ENCODE data around the gene KIF16B.

Gene KIF16B

DNA sequence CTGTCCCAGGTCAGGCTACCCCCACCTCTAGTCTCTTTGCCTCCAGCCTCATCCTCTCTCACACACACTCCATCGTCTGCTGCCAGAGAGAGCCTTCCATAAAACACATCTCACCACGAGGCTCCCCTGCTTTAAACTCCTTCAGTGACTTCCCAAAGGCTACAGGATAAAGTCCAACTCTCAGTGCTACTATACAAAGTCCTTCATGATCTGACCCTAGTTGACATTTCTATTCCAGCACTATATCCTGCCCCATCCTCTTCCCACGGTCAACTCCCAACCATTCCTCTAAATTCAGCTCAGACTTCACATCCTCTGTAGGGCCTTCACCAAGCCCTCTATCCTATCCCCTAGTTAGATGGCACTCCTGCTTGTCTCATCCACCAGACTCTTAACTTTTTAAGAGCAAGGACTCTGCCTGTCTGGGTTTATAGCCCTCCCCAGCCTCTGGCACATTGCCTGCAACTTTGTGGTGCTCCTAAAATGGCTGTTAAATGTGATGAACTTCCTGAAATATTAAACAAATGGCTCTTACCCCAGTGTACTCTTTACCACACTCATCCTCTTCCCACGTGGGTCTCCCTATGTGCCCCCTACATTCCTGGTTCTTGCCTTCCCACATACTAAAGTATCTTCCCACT, 36.1 kb downstream of the KIF16B start:
- FAIRE-seq (no peak), DNase-seq (ENCODE audit: insufficient read length, low spot score) (no peak)
- TF ChIP-seq, protein P1, sequence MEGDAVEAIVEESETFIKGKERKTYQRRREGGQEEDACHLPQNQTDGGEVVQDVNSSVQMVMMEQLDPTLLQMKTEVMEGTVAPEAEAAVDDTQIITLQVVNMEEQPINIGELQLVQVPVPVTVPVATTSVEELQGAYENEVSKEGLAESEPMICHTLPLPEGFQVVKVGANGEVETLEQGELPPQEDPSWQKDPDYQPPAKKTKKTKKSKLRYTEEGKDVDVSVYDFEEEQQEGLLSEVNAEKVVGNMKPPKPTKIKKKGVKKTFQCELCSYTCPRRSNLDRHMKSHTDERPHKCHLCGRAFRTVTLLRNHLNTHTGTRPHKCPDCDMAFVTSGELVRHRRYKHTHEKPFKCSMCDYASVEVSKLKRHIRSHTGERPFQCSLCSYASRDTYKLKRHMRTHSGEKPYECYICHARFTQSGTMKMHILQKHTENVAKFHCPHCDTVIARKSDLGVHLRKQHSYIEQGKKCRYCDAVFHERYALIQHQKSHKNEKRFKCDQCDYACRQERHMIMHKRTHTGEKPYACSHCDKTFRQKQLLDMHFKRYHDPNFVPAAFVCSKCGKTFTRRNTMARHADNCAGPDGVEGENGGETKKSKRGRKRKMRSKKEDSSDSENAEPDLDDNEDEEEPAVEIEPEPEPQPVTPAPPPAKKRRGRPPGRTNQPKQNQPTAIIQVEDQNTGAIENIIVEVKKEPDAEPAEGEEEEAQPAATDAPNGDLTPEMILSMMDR (IDR thresholded peaks at IDR 0.05; ENCODE audit: insufficient read depth, missing control alignments): no peak

DNA sequence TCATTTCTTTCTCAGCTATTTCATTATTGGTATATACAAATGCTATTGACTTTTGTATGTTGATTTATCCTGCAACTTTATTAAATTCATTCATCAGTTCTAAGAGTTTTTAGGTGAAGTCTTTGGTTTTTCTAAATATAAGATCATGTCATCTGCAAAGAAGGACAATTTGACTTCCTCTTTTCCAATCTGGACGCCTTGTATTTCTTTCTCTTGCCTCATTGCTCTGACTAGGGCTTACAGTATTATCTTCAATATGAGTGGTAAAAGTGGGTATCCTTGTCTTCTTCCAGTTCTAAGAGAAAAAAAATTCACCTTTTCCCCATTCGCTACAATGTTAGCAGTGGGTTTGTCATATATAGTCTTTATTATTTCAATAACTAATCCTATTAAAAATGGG, 38.0 kb downstream of the KIF16B start:
- TF ChIP-seq, protein P1 (IDR thresholded peaks at IDR 0.05; ENCODE audit: insufficient read depth, missing control alignments): no peak
- DNase-seq (ENCODE audit: insufficient read length, low spot score) (no peak), FAIRE-seq (no peak)

DNA sequence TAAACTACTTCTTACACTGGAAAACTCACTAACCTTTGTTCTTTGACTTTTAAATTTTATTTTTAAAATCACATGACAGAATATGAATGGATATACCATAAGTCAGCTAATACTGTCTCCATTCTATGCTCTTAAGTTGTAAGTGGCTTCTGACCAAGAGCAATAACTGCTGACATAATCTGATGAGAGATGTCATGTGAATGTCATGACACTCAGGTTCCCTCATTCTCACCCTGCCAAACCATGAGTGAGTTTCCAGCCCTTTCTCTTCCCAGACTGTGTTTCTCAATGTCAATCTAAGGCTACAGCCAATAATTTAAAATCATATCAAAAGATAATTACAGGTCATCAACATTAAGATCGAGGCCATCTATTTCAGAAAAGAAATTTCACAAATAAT, 39.7 kb downstream of the KIF16B start:
- TF ChIP-seq, protein P1 (IDR thresholded peaks at IDR 0.05; ENCODE audit: insufficient read depth, missing control alignments): no peak
- FAIRE-seq: no peak

DNA sequence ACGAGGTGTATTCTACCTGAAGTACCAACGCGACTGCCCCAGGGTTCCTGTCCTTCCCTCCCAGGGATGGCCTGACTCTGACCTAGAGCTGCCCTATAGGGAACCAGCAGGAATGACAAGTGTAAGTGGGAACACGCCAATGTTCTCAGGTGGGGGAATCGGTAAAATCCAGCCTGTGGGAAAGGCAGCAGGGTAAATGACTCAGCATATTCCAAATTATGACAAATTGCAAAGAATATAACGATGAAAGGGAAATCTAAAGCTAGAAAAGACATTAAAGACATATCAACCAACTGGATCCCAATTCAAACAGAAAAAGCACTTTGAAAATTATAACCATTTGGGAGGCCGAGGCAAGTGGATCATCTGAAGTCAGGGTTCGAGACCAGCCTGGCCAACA, 41.8 kb downstream of the KIF16B start:
- FAIRE-seq: no peak
- DNase-seq (ENCODE audit: insufficient read length, low spot score): no peak
- TF ChIP-seq, protein P1 (IDR thresholded peaks at IDR 0.05; ENCODE audit: insufficient read depth, missing control alignments): no peak

More for the DNA sequence above, 39.7 kb downstream of the KIF16B start:
- no peak for DNase-seq (ENCODE audit: insufficient read length, low spot score)

DNA sequence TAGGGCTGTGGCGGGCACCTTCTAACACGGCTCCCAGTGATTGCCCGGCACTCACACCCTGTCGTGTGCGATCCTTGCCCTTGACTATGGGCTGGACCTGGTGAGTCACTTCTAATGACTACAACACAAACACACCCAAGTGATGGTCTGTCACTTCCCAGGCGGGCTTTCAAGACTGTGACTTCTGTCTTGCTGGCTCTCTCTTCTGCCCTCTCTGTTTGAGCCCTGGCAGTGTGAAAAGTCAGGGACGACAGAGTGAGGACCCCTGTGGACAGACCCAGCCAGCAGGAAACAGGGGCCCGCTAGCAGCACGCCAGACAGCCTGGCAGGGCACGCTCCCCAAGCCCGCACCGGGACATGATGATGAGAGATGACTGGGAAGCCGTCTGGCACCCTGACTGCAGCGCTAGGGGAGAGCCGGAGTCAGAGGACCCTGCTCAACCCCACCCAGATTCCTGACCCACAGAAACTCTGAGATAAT, 43.0 kb downstream of the KIF16B start:
- DNase-seq (ENCODE audit: insufficient read length, low spot score) (no peak), FAIRE-seq (no peak)
- TF ChIP-seq, protein P1 (IDR thresholded peaks at IDR 0.05; ENCODE audit: insufficient read depth, missing control alignments): no peak

DNA sequence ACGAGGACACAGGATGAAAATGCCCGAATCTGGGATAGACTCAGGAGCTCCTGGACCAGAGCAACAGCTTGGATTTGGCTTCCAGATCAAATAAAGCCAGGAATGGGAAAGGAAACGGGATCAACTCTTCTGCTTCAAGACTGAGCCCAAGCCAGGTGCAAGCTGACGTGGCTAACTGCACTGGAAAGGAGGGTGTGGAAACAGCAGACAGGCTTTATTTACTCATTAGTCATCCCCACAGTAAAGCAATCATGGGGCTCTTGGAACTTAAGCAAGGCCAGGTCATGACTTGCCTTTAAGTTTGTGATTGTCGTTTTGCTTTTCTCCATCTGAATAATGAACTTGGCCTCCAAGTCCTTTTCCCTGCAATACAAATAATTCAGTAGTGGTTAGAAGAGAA, 45.2 kb downstream of the KIF16B start:
- FAIRE-seq: no peak
- TF ChIP-seq, protein P1 (IDR thresholded peaks at IDR 0.05; ENCODE audit: insufficient read depth, missing control alignments): no peak
- DNase-seq (ENCODE audit: insufficient read length, low spot score): no peak

DNA sequence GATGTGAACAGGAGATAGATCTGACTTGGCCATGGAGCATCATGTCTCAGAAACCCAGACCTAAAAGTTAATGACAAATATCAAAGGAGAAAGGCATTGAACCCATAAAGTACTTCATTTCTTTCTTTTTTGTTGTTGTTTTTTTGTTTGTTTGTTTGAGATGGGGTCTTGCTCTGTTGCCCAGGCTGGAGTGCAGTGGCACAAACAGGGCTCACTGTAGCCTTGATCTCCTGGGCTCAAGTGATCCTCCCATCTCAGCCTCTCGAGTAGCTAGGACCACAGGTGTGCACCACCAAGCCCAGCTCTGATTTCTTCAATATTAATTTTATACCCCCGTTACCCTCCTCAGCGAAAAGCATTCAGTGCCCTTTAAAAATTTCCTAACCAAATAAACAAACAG, 45.8 kb downstream of the KIF16B start:
- no peak for DNase-seq (ENCODE audit: insufficient read length, low spot score)
- TF ChIP-seq, protein P1 (IDR thresholded peaks at IDR 0.05; ENCODE audit: insufficient read depth, missing control alignments): no peak
- no peak for FAIRE-seq
